ENCODE data around the gene PADI4. TPM values are rescaled to one million over a fixed set of nuclear protein-coding genes. Genes with fewer than 3 reads are reported as not detected.
A peak's percentile ranks its signal among the peaks of the same experiment; 100 is the strongest.

The PADI4 gene
- total and polyA plus RNA-seq, 2 of the 8 experiments (the other 6 are each of a cell fraction or from before 2014, with no cell fraction given), result 0.29 TPM; not detected in 1

DNA sequence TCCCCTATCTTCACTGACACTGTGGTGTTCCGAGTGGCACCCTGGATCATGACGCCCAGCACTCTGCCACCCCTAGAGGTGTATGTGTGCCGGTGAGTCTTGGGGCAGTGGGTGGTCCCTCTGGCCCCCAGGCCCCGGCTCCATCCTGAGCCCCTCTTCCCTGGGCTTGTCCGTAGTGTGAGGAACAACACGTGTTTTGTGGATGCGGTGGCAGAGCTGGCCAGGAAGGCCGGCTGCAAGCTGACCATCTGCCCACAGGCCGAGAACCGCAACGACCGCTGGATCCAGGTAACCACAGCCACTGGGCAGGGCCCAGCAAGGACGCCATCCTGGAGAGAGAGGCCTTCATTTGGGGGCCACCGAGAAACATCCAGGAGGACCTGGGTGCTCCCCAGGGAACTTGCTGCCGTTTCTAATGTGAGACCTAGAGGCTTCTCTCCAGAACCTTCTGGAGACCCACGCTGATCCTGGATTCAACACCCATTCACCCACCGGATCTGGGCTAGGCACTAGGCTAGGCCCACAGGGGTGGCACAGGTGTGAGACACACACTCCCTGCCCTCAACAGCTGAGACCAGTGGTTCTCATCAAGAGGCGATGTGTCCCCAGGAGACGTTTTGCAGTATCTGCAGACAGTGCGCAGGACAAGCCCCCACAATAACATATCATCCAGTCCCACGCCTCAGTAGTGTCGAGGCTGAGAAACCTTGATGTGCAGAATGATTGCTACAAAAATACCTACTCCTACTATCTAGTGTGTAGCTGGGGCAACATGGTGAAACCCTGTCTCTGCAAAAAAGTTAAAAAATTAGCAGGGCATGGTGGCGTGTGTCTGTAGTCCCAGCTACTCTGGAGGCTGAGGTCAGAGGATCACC, 36.9 kb upstream of the PADI4 start:
- FAIRE-seq (no peak), DNase-seq (ENCODE audit: low read depth in 1 of 2, low spot score in 2 of 2) (no peak)

More for the DNA sequence above, 36.9 kb upstream of the PADI4 start:
- Histone ChIP-seq H3K9me3 (ENCODE audit: insufficient read depth in 2 of 2, low read depth in 1 of 2, low read length in 1 of 2) (no peaks in the 10 kb centered on the region), H2AFZ (ENCODE audit: low read length) (no peak overlapping the region), H3K14ac (ENCODE audit: insufficient read length) (no peak overlapping the region), H4K20me1 (replicated peaks in 1 of 2; ENCODE audit: control insufficient read depth in 1 of 2, insufficient read depth in 2 of 2, low read length in 2 of 2) (no peaks in the 10 kb centered on the region), H3K23ac (ENCODE audit: insufficient read length) (no peak overlapping the region), H3K27me3 (replicated peaks in 1 of 4; ENCODE audit: control insufficient read depth in 3 of 4, extremely low read depth in 1 of 4, insufficient read depth in 3 of 4, low read length in 3 of 4) (no peaks in the 10 kb centered on the region), H2BK120ac (replicated peaks; ENCODE audit: low read depth, low read length) (no peak overlapping the region), H3K18ac (ENCODE audit: extremely low read depth, low read length) (no peak overlapping the region), H4K91ac (replicated peaks; ENCODE audit: insufficient read length, low read length) (no peak overlapping the region), H3K4ac (replicated peaks; ENCODE audit: insufficient read length, low read depth, low read length) (no peak overlapping the region), H2BK5ac (ENCODE audit: low read depth, low read length) (no peak overlapping the region), H2AK5ac (ENCODE audit: low read depth, low read length) (no peak overlapping the region), H3K79me2 (ENCODE audit: control insufficient read depth in 1 of 2, insufficient read depth in 2 of 2, low read length in 2 of 2) (no peaks in the 10 kb centered on the region), H3K4me2 (ENCODE audit: insufficient read depth in 1 of 2, low read depth in 2 of 2, low read length in 2 of 2) (no peak overlapping the region), H3K9ac (replicated peaks in 1 of 4; ENCODE audit: extremely low read depth in 1 of 4, low read depth in 3 of 4, low read length in 3 of 4) (no peak overlapping the region), H3K36me3 (ENCODE audit: control insufficient read depth in 2 of 4, insufficient read depth in 4 of 4, low read length in 3 of 4) (no peaks in the 10 kb centered on the region), H3K4me1 (replicated peaks in 1 of 4; ENCODE audit: control insufficient read depth in 3 of 4, insufficient read depth in 4 of 4, low read length in 3 of 4) (no peaks in the 10 kb centered on the region; a peak in 1 of 7 replicates), H4K5ac (ENCODE audit: insufficient read length, low read depth, low read length) (no peak overlapping the region), H2BK12ac (ENCODE audit: low read depth, low read length) (no peak overlapping the region), H3K4me3 (ENCODE audit: extremely low read depth in 1 of 4, insufficient read depth in 2 of 4, low read depth in 3 of 4, low read length in 4 of 4) (no peak overlapping the region), H3K79me1 (ENCODE audit: low read depth, low read length) (no peaks in the 10 kb centered on the region), H2BK15ac (ENCODE audit: low read length) (no peak overlapping the region), H3K56ac (replicated peaks; ENCODE audit: insufficient read length, low read depth, low read length) (no peak overlapping the region), H3K23me2 (ENCODE audit: low read depth, low read length) (no peaks in the 10 kb centered on the region), H2BK20ac (ENCODE audit: low read length) (no peak overlapping the region), H3K27ac (ENCODE audit: low read depth, low read length) (no peak overlapping the region), H4K8ac (ENCODE audit: extremely low read depth, insufficient read depth, low read length) (peak overlapping the region; percentile 35; the same call in 1 of the 2 replicates)
- 91% methylated on average over 22 of the region's 23 CpGs; no CpG with 5 or more reads in 1 of the 2 experiments for WGBS, 2 experiments (ENCODE audit: extremely low coverage in 1 of 2, insufficient coverage in 1 of 2, insufficient read length in 1 of 2, insufficient replicate concordance in 2 of 2, low coverage in 1 of 2, low lambda C conversion rate in 2 of 2, missing lambda C conversion rate in 1 of 2)
- POLR2A ChIA-PET (ENCODE audit: partially characterized antibody), result no interaction called here
- CTCF ChIA-PET (ENCODE audit: partially characterized antibody), result interaction anchor here (0.7 to 3.7 kb wide), 11 partner anchors 9 to 211 kb away, joined by 3 to 31 read pairs (median 6); partner anchors contain the start of gene PADI2
- TF ChIP-seq POU5F1 (IDR thresholded peaks at IDR 0.05; ENCODE audit: low read depth, low read length), result no peak
- no peak for TF ChIP-seq ZNF274 (IDR thresholded peaks at IDR 0.05; ENCODE audit: borderline replicate concordance, extremely low read depth, low read length)
- TF ChIP-seq KDM4A (IDR thresholded peaks at IDR 0.05; ENCODE audit: low read depth, low read length, severe bottlenecking), result no peak
- no peak for TF ChIP-seq HDAC6 (IDR thresholded peaks at IDR 0.05; ENCODE audit: low read depth, low read length)
- TF ChIP-seq, protein P1, sequence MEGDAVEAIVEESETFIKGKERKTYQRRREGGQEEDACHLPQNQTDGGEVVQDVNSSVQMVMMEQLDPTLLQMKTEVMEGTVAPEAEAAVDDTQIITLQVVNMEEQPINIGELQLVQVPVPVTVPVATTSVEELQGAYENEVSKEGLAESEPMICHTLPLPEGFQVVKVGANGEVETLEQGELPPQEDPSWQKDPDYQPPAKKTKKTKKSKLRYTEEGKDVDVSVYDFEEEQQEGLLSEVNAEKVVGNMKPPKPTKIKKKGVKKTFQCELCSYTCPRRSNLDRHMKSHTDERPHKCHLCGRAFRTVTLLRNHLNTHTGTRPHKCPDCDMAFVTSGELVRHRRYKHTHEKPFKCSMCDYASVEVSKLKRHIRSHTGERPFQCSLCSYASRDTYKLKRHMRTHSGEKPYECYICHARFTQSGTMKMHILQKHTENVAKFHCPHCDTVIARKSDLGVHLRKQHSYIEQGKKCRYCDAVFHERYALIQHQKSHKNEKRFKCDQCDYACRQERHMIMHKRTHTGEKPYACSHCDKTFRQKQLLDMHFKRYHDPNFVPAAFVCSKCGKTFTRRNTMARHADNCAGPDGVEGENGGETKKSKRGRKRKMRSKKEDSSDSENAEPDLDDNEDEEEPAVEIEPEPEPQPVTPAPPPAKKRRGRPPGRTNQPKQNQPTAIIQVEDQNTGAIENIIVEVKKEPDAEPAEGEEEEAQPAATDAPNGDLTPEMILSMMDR (IDR thresholded peaks at IDR 0.05; ENCODE audit: control extremely low read depth in 1 of 3, insufficient read depth in 1 of 3, low read depth in 1 of 3, low read length in 3 of 3), result 0 out of 4 replicates have a peak, but pooled peaks of 1 of the 3 experiments have one; percentile 8

Data from H1 (cell line).